ENCODE data around the gene CORO1A.

Gene CORO1A

GRCh38 chr16:30144917-30145316 is 38.5 kb upstream of the CORO1A start:
- TF ChIP-seq POLR2AphosphoS5 (IDR thresholded peaks at IDR 0.05; ENCODE audit: low read depth, low read length) (no peak), TAF1 (IDR thresholded peaks at IDR 0.05; ENCODE audit: borderline replicate concordance, insufficient read depth, low read length) (no peak), SIN3A (IDR thresholded peaks at IDR 0.05; ENCODE audit: borderline replicate concordance, insufficient read depth, low read length) (no peak), REST (IDR thresholded peaks at IDR 0.05; ENCODE audit: insufficient read depth in 1 of 2, low read depth in 2 of 2, low read length in 2 of 2) (no peak), FOXP2 (optimal IDR thresholded peaks at IDR 0.05; ENCODE audit: borderline replicate concordance, extremely low read depth, extremely low read length, insufficient read depth) (no peak)

- no peak for TF ChIP-seq TAF1 (IDR thresholded peaks at IDR 0.05; ENCODE audit: borderline replicate concordance, insufficient read depth, low read length)
- TF ChIP-seq FOXP2 (optimal IDR thresholded peaks at IDR 0.05; ENCODE audit: borderline replicate concordance, extremely low read depth, extremely low read length, insufficient read depth) = no peak
- TF ChIP-seq POLR2AphosphoS5 (IDR thresholded peaks at IDR 0.05; ENCODE audit: low read depth, low read length) = no peak
- no peak for TF ChIP-seq SIN3A (IDR thresholded peaks at IDR 0.05; ENCODE audit: borderline replicate concordance, insufficient read depth, low read length)
Measured at GRCh38 chr16:30145657-30146056, 37.7 kb upstream of the CORO1A start.

GRCh38 chr16:30147843-30148510 is 35.4 kb upstream of the CORO1A start:
- TF ChIP-seq FOXP2 (optimal IDR thresholded peaks at IDR 0.05; ENCODE audit: borderline replicate concordance, extremely low read depth, extremely low read length, insufficient read depth) (no peak), POLR2AphosphoS5 (IDR thresholded peaks at IDR 0.05; ENCODE audit: low read depth, low read length) (no peak), TAF1 (IDR thresholded peaks at IDR 0.05; ENCODE audit: borderline replicate concordance, insufficient read depth, low read length) (no peak), REST (IDR thresholded peaks at IDR 0.05; ENCODE audit: insufficient read depth in 1 of 2, low read depth in 2 of 2, low read length in 2 of 2) (no peak), SIN3A (IDR thresholded peaks at IDR 0.05; ENCODE audit: borderline replicate concordance, insufficient read depth, low read length) (no peak)

GRCh38 chr16:30149250-30149930 is 34.0 kb upstream of the CORO1A start:
- TF ChIP-seq SIN3A (IDR thresholded peaks at IDR 0.05; ENCODE audit: borderline replicate concordance, insufficient read depth, low read length) (no peak), POLR2AphosphoS5 (IDR thresholded peaks at IDR 0.05; ENCODE audit: low read depth, low read length) (no peak), TAF1 (IDR thresholded peaks at IDR 0.05; ENCODE audit: borderline replicate concordance, insufficient read depth, low read length) (no peak), REST (IDR thresholded peaks at IDR 0.05; ENCODE audit: insufficient read depth in 1 of 2, low read depth in 2 of 2, low read length in 2 of 2) (no peak), FOXP2 (optimal IDR thresholded peaks at IDR 0.05; ENCODE audit: borderline replicate concordance, extremely low read depth, extremely low read length, insufficient read depth) (no peak)

GRCh38 chr16:30151091-30151490 is 32.3 kb upstream of the CORO1A start:
- TF ChIP-seq POLR2AphosphoS5 (IDR thresholded peaks at IDR 0.05; ENCODE audit: low read depth, low read length) (no peak), SIN3A (IDR thresholded peaks at IDR 0.05; ENCODE audit: borderline replicate concordance, insufficient read depth, low read length) (no peak), TAF1 (IDR thresholded peaks at IDR 0.05; ENCODE audit: borderline replicate concordance, insufficient read depth, low read length) (no peak), REST (IDR thresholded peaks at IDR 0.05; ENCODE audit: insufficient read depth in 1 of 2, low read depth in 2 of 2, low read length in 2 of 2) (no peak), FOXP2 (optimal IDR thresholded peaks at IDR 0.05; ENCODE audit: borderline replicate concordance, extremely low read depth, extremely low read length, insufficient read depth) (no peak)

All from PFSK-1 (cell line).